Activated CD4-positive, alpha-beta T cell treated with anti-CD3 and anti-CD28 coated beads, Interleukin-2, amount 50 U/mL, for 16 hours (primary cell): Measurements from ENCODE around the gene GRIA1.
"Not testable (repeated sequence)": the region's sequence is repeated elsewhere in the genome, so short reads cannot be mapped to it uniquely, and the experiment has no call there.

Experiments
- DNase-seq: peaks from one replicate; pipeline ENCODE4 v3.0.0-alpha.2; 2020

Gene GRIA1

DNA sequence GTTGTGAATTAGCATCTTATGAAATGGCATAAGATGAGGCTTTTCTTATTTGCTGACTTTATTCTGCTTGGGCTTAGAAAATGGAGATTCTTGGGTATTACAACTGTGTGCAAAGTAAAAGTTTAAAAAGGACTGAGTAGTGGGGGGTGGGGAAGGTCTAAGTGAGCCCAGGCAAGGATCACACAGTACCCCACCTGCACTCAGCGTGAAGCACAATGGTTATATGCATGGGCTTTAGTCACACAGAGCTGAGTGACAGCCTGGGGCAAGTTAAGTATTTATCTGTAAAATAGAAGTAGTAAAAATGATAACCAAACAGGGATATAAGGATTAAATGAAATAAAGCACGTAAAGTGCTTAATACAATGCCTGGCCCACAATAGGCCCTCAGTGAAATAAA lies 300.9 kb downstream of the GRIA1 start:
- no peak for DNase-seq

- no peak for DNase-seq
These were observed 301.8 kb downstream of the GRIA1 start for GRCh38 chr5:153792305-153792704.

DNA sequence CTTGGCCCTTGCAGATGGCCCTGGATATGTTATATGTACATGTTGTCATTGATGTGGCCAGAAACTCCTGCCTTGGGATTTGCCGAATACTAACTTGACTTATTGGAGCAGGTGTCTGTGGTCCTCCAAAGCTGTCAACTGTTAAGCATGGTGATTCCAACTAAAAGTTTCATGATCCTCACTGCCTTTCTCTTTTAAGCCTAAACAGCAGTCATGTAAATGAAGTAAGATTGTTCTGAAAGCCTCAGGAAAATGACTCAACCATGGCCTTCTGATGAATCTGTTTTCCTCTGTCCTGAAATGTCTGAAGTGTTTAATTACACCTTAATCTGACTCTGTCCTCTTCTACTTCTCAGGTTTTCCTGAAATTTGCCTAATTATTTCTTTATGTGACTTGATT lies 303.2 kb downstream of the GRIA1 start:
- no peak for DNase-seq

- no peak for DNase-seq
These were observed 303.9 kb downstream of the GRIA1 start for GRCh38 chr5:153794327-153794726.

DNA sequence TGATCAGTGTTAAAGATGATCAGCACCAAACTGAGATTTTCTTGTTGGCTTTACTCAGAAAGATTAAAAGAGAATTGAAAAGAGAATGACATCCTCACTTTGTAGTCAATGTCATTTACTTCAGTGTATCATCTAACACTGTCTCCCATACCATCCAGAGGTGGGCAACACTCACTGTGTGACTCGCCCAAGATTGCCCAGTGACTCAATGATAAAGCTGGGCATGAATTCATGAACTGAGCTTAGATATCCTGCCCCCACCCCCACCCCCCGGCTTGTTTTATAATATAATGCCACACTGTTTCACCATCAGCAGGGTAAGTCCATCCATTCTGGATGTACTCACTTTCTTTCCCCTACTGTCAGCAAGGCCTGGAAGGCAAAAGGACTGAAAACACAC lies 306.1 kb downstream of the GRIA1 start:
- DNase-seq = no peak

DNA sequence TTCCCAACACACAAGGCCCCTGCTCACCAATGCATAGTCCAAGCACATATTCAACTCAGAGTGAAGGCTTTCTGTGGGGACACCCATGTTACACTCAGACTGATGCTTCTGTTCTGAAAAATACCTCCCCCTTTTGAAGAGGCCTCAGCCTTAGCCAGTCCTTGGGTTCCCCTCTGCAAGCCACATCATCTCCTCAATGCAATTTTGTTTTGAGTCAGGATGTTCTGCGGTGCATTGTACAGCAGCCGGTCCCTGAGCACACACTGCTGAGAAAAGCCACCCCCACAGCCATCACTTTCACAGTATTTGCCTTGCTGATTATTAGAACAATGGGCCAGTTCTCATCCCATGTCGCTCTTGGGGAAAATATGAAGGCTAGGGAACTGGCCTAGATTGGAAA lies 307.0 kb downstream of the GRIA1 start:
- DNase-seq = peak; percentile 2

GRCh38 chr5:153798830-153799229 lies 308.4 kb downstream of the GRIA1 start:
- no peak for DNase-seq

GRCh38 chr5:153799466-153799865 lies 309.0 kb downstream of the GRIA1 start:
- no peak for DNase-seq

DNA sequence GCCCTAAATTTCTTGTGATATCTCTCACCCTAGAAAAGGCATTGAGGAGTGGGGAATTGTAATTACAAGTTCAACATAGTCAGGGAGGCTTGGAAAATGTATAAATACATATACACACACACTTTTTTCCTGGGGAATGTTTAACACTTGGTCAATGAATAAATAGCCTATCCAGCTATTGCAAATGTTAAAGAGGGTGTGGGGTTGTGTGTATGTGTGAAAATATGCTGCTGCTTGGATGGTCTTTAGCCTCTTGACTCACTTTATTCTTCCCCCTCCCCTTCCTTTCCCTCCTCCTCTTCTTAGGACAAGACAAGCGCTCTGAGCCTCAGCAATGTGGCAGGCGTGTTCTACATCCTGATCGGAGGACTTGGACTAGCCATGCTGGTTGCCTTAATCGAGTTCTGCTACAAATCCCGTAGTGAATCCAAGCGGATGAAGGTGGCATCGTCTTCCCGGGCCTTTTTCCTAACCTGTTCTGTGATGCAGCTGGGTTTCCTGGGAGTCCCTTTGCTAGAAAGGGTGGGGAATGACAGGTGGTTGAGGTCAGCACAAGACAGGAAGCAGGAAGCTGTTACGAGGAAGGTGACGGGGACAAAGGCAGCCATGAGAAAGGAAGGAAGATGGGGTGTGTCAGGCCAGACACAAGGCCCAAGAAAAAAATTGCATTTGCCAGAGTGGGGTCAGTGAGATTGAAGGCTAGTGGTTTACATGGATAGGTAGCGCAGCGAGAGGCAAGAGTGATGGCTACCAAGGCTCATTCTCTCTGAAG lies 311.8 kb downstream of the GRIA1 start:
- DNase-seq = no peak

DNA sequence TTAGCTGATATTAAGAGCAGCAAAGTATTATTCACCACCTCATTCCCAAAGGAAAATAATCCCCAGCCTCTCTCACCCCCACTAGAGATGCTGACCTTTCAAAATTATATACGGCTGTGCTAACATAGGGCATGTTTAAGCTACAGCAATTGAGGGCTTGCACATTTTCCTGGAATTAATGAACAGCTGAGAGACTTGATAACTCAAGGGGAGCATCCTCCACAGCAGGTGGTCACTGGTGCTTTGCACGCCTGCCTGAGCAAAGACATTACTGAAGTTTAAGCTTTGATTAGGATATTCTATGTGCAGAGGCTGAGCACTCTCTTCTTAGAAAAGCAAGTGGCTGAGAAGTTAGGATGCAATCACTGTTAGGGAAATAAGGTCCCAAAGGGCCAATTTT lies 317.3 kb downstream of the GRIA1 start:
- no peak for DNase-seq

DNA sequence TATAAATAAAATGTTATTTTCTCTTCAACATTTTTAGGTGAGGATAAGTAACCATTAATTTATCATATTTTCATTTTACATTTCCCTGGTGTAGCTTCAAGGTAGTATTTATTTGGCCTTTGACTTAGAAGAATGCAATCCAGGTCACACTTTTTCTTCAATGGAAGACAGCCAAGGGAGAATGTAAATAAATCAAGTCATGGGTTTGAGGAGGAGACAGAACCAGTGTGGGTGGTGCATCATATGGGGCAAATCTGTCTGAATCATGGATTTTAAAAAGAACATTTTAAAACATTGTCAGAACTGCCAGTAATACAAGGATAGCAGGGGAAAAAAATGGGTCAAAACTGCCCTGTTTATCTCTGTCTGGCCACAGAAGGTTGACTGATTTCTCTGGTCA lies 318.7 kb downstream of the GRIA1 start:
- DNase-seq = no peak

DNA sequence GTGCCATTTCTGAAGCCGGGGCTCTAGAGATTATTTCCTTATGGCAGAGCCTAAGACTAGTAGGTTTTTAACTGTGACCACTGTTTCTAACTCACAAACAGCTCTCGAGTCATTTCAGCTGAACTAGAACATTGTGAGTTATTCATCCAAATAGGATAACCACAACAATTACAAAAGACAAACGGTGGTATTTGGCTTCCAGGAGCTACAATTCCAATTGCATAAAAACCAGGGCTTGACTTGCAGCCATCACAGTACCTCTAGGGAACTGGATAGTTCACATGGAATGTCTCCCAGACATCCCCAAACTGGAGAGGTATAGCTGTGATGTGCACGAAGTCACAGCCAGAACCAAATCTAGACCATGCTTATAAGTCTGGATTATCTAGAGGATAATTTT lies 323.4 kb downstream of the GRIA1 start:
- DNase-seq = no peak

DNA sequence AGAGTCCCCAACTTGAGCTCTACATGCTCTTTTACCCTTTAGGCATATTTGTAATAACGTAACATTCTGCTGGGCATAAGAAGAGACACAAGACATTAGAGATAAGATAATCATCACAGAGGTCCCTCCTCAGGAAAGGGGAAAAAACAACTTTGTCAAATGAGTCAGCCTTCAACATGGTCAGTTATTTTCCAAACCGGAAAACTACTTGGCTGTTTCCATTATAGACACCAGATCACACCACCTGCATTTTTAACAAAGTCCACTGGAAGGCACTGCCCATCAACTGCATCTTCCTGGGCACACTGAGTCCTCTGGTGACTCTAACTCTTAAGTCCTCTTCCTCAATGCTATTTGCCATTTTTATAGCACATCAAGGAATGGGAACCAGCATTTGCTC lies 326.4 kb downstream of the GRIA1 start:
- DNase-seq = no peak

DNA sequence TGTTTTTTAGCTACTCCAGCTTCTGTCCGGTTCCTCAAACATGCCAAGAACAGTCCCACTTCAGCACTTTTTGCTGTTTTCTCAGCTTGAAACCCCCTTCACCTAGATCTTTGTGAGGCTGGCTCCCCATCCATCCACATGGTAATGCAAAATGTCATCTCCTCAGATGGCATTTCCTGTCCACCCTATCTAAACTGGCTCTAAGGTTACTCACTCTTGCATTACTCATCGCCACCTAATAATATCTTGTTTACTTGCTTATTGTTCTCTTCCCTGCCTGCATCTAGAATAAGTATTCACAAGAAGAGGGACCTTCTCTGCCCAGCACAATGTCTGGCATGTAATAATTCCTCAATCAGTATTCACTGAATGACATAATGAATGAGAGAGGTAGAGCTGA lies 328.2 kb downstream of the GRIA1 start:
- no peak for DNase-seq

DNA sequence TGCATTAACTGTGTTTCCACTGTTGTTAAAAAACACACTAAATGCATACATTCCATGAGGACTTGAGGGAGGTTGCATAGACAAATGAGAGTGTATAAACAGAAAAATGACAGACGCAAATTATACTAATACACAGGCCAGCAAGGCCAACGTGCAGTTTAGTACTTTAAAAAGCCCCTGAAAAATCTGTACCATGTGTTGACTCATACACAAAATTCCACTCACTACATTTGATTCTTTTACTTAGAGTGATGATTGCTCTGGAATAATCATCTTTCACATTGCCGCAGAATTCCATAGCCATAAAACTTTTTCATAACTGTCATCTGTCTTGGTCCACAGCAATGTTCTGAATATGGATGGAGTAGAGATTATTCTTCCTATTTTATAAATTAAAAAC lies 332.6 kb downstream of the GRIA1 start:
- no peak for DNase-seq

DNA sequence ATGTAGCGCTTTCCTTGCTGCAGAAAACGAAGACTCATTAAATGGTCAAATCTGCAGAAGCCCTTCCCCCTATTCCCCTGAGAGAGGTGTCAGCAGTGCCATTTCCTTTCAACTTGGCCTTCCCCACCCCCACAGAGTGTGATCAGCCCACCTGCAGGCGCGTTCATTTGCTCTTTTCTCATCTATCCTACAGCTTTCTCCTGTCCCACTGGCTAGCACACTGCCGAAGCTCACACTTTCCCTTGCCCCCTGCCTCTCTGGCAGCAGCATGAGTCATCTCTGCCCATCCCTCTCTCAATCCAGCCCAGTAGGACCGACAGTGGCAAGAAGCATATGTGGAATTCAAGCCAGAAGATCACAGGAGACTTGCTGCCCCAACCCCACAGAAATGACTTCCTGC lies 334.4 kb downstream of the GRIA1 start:
- no peak for DNase-seq

- no peak for DNase-seq
These were observed 336.9 kb downstream of the GRIA1 start for GRCh38 chr5:153827397-153827796.

DNA sequence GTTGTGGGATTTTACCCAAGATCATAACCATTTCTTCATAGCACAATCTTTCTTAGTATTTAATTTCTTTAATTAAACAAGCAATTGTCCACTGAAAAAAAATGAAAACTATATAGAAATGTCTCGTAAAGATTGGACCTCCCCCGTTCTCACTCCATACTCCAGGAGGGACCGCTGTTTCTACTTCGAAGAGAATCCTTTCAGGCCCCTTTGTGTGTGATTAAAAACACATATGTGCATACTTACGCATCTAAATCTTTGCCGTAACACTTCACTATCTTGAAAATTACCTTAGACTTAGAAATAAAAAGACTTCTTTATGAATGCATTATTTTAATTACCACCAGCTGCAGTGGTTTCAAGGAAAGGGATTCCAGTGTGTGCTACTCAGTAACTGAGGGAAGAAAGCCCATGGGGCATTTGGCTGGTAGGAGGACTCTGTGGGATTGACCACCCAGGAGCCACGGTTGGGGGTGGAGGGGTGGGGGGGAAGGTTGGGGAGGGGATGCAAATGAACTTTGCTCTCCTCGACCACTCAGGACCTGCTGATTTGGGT lies 339.1 kb downstream of the GRIA1 start:
- DNase-seq = no peak

- peak; percentile 4 for DNase-seq
These were observed 341.5 kb downstream of the GRIA1 start for GRCh38 chr5:153831973-153832372.

- no peak for DNase-seq
These were observed 345.5 kb downstream of the GRIA1 start for GRCh38 chr5:153835891-153836515.

- not testable (repeated sequence) for DNase-seq
These were observed 359.0 kb downstream of the GRIA1 start for GRCh38 chr5:153849303-153850113.

- DNase-seq = no peak
These were observed 369.9 kb downstream of the GRIA1 start for GRCh38 chr5:153860195-153860886.

- DNase-seq = not testable (repeated sequence)
These were observed 372.4 kb downstream of the GRIA1 start for GRCh38 chr5:153862906-153863305.
